ENCODE measurements around the gene TEKTIP1.

DNA sequence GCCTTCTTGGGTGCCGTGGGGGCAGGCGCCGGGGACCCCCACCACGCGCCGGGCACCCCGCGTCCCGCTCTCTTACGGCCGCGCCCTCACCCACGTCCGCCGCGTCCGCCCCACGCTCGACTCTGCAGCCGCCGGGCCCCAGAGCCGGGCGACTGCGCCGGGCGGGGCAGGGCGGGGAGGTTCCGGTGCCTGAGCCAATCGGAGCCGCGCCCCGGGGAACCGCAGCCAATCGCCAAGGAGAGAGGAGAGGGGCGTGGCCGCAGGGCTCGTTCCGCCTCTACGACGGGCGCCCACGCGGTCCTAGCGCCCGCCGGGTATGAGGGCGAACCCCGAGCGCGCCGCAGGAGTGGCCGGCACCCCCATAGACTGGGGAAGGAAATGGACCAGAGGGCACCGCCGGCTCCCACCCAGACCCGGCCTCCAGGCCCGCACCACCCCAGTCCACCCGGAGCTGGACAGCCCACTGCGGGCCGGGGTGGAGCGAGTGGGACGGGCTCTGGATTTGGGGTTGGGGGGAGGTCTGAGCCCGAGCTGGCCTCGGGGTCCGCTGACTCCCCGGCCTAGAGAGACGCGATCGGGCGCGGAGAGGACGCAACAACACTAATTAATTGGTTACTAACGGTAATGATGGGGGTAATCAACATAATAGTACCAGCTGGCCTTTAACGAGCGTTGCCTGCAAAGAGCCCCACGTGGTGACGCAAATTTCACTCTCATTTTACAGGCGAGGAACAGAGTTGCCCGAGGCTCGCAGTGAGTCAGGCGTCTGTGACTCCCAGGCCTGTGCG lies 18.7 kb downstream of the TEKTIP1 start, which contains the start of gene MFSD12:
- TF ChIP-seq L3MBTL2 (conservative IDR thresholded peaks at IDR 0.05) (peak; percentile 71), BHLHE40 (IDR thresholded peaks at IDR 0.05; ENCODE audit: borderline replicate concordance) (no peak), ARNT (IDR thresholded peaks at IDR 0.05) (no peak), ZNF384 (IDR thresholded peaks at IDR 0.05) (no peak), FOXA1 (IDR thresholded peaks at IDR 0.05) (no peak), ELF4 (IDR thresholded peaks at IDR 0.05) (no peak), SUZ12 (IDR thresholded peaks at IDR 0.05) (no peak), SP1 (IDR thresholded peaks at IDR 0.05) (no peak), TARDBP (IDR thresholded peaks at IDR 0.05) (no peak), FOXK2 (IDR thresholded peaks at IDR 0.05) (no peak), CTBP1 (IDR thresholded peaks at IDR 0.05; ENCODE audit: borderline replicate concordance) (no peak), FOXM1 (IDR thresholded peaks at IDR 0.05; ENCODE audit: borderline replicate concordance) (peak; percentile 96)

Data from HEK293T (cell line).